AG04449 (cell line): Measurements from ENCODE around the gene WNT2.
A peak's percentile ranks its signal among the peaks of the same experiment; 100 is the strongest.

ENCODE experiments used
- CTCF ChIA-PET: fragments of 350-600 bp; formaldehyde crosslinking; extraction: SDS; loops from one replicate; lab custom pipeline; 2021; ENCODE audit warnings: antibody characterized with exemption; lab: Yijun Ruan, JAX
- POLR2A ChIA-PET: fragments of 400-600, 350-600 bp; formaldehyde crosslinking; extraction: SDS; loops from one replicate; lab custom pipeline; 2020; ENCODE audit warnings: antibody characterized with exemption, inconsistent platforms; lab: Yijun Ruan, JAX
- DNase-seq: peaks from one replicate; pipeline ENCODE4 v3.0.0-alpha.2; 2010; ENCODE audit warnings: low read depth, low spot score
- H3K4me3 ChIP-seq: 2 replicates; pipeline ENCODE4 v1.5.1; 2011; ENCODE audit warnings: low read depth, mild to moderate bottlenecking, control low read depth, low read length
- CTCF ChIP-seq: IDR thresholded peaks from one replicate; pipeline ENCODE4 v1.5.1; 2011; ENCODE audit warnings: mild to moderate bottlenecking, moderate library complexity, low read length, control low read depth, inconsistent platforms; ENCODE audit not compliant: insufficient read depth; ENCODE audit errors: missing control alignments

The WNT2 gene

GRCh38 chr7:117325836-117326235, 3.0 kb upstream of the WNT2 start:
- H3K4me3 ChIP-seq = no peak overlapping the region
- CTCF ChIA-PET = interaction anchor here (1.3 to 2.6 kb wide), 3 partner anchors 9 to 113 kb away, joined by 3 to 8 read pairs (median 3); no protein-coding TSS in a partner anchor
- POLR2A ChIA-PET = no interaction called here
- TF ChIP-seq CTCF = no peak
- no peak for DNase-seq

- no peak for DNase-seq
- TF ChIP-seq CTCF = no peak
- H3K4me3 ChIP-seq = no peak overlapping the region; the same call in 1 of the 2 replicates
- POLR2A ChIA-PET = interaction anchor here (1.7 kb wide), 1 partner anchor 73 kb away, joined by 4 read pairs; no protein-coding TSS in a partner anchor
- CTCF ChIA-PET = interaction anchor here (1.0 to 2.6 kb wide), 4 partner anchors 10 to 197 kb away, joined by 3 to 8 read pairs (median 3); no protein-coding TSS in a partner anchor
These were observed 2.1 kb upstream of the WNT2 start for GRCh38 chr7:117324960-117325359.

- peak overlapping the region; percentile 54 for H3K4me3 ChIP-seq
- TF ChIP-seq CTCF = no peak
- ChIA-PET CTCF (interaction anchor here (1.1 to 4.1 kb wide), 7 partner anchors 10 to 167 kb away, joined by 3 to 24 read pairs (median 3); no protein-coding TSS in a partner anchor), POLR2A (interaction anchor here (0.7 to 1.8 kb wide), 5 partner anchors 25 to 400 kb away, joined by 3 to 7 read pairs (median 3); no protein-coding TSS in a partner anchor)
- no peak for DNase-seq
These were observed 1.2 kb upstream of the WNT2 start for GRCh38 chr7:117323851-117324711.

DNA sequence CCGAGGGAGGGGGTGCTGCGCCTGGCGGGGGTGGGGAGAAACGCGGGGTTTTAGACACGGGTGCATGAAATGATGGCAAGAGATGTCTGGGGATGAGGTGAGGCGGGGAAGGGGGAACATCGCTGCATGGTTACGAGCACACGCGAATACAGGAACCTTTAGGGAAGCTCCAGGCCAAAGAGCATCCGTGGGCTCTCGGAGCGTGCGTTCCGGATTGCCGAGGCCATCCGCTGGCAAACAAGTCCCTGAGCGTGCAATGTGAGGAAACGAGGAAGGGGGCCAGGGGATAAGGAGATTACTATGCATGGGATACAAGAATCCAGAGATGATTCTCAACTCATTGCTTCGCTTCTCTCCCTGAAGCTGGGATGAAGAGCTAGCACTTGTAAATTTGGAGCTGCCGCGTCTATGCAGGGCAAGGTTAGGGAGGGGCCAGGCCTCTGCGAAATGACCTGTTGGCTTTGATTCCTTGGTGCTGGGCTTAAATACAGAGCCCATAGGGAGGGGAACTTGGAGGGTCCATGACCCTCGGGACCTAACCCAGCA, 520 bp upstream of the WNT2 start:
- no peak for TF ChIP-seq CTCF
- peak overlapping the region; percentile 54 for H3K4me3 ChIP-seq
- ChIA-PET CTCF (interaction anchor here (1.1 to 4.1 kb wide), 6 partner anchors 11 to 166 kb away, joined by 3 to 24 read pairs (median 3); no protein-coding TSS in a partner anchor), POLR2A (interaction anchor here (0.7 to 1.8 kb wide), 6 partner anchors 26 to 399 kb away, joined by 3 to 7 read pairs (median 3); partner anchors contain the start of gene ST7)
- no peak for DNase-seq

- CTCF ChIA-PET = interaction anchor here (1.1 to 4.1 kb wide), 4 partner anchors 9 to 107 kb away, joined by 3 to 24 read pairs (median 6); no protein-coding TSS in a partner anchor
- no peak for DNase-seq
- H3K4me3 ChIP-seq = no peak overlapping the region
- no peak for TF ChIP-seq CTCF
- POLR2A ChIA-PET = no interaction called here
These were observed 2.3 kb downstream of the WNT2 start for GRCh38 chr7:117320523-117320922.
